GM18511 (cell line): Measurements from ENCODE around the gene SHC2.
"Not testable (repeated sequence)": the region's sequence is repeated elsewhere in the genome, so short reads cannot be mapped to it uniquely, and the experiment has no call there.

Source experiments
- ATAC-seq: cut with Tn5 transposase; IDR thresholded peaks from one replicate; pipeline ENCODE4 v1.9.1; 2021; ENCODE audit warnings: mild to moderate bottlenecking, moderate library complexity; ENCODE audit not compliant: unreplicated experiment

Gene SHC2

GRCh38 chr19:392375-392970, 68.4 kb downstream of the SHC2 start:
- no peak for ATAC-seq

DNA sequence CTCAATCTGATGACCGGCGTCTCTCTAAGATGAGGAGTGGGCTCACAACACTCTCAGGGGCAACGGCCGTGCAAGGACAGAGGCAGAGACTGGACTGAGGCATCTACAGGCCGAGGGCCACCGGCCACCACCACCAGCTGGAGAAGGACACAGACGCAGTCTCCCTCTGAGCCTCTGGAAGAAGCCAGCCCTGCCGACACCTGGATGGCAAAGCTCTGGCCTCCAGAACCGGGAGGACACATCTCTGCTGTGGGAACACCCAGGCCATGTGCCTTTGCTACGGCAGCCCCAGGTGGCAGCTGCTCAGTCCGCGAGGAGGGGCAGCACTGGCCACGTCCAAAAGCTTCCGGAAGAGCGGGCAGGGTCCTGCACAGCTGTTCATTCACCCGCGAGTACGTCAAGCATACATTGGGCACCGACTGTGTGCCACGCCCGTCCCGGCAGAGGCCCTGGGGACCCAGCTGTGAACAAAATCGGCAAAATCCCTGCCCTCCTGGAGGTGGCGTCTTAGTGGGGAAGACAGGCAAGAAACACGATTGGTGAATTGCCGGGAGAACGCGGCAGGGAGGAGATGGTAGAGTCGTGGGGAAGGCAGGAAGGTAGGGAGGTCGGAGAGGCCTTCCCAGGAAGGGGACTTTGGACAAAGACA, 69.0 kb downstream of the SHC2 start:
- no peak for ATAC-seq

DNA sequence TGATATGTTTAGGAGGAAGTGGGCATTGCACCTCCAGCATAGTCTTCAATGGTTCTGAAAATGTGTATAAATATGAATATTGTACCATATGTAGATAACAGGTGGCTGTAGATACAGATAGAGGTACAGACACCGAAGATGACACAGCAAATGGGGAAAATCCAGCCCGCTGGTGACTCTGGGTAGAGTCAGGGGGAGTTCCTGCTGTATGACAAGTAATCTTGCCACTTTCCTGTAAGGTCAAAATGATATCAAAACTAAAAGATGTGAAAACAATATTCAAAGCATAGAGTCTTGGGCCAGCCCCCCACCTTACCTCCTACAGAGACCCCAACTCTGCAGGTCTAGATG, 69.7 kb downstream of the SHC2 start:
- ATAC-seq, result no peak

- ATAC-seq, result no peak
Observed at GRCh38 chr19:390386-391206, 70.2 kb downstream of the SHC2 start.

DNA sequence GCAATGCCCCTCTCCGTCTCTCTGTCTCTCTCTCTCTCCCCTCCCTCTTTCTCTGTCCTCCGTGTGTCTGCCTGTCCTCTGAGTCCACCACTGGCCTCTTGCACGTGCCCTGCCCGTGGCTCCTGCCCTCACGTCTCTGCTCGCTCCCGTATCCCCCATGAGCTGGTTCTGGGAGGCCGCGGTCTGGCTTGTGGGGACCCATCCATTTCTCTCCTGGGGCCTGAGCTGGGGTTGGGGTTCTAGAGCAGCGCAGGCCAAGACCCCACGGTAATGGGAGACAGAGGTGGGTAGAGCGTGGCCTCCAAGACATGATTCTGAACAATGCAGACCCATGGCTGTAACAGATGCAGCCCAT, 70.9 kb downstream of the SHC2 start:
- ATAC-seq, result no peak

DNA sequence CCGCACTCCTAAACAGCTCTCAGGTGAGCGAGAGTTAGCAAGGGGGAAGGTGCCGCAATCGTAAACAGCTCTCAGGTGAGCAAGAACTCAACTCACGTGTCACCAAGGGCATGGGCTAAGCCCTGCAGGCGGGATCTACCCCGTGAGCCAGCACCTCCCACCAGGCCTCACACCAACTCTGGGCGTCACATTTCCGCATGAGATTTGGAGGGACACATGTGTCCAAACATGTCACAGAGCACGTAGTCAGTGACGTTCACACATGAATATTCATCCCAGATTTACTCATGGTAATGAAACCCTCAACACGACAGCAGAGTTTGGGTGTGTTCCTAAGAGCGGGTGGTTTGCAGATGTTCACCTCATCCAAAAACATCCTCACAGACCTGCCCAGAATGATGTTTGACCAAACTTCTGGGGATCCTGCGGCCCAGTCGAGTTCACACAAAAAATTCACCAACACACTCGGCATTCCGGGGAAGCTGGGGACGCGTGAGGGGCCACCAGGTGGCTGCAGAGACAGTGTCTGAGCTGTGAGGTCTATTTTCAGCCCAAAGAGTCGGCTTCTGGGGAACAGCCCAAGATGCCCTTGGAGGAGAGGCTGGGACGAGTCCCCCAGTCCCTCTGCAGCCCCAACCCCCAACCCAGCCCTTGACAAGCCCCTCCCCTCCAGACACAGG, 71.4 kb downstream of the SHC2 start:
- ATAC-seq, result no peak

- no peak for ATAC-seq
Observed at GRCh38 chr19:388691-389090, 72.1 kb downstream of the SHC2 start.

DNA sequence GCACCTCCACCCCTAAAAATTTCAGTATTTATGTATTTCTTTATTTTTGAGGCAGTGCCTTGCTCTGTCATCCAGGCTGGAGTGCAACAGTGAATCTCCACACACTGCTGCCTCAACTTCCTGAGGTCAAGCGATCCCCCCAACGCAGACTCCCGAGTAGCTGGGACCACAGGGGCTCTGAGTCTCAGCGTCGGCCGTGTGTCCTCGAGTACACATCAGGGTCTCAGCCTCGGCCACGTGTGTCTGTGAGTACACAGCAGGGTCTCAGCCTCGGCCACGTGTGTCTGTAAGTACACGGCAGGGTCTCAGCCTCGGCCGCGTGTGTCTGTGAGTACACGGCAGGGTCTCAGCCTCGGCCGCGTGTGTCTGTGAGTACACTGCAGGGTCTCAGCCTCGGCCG, 73.1 kb downstream of the SHC2 start:
- ATAC-seq, result no peak

GRCh38 chr19:386632-387301, 74.1 kb downstream of the SHC2 start:
- not testable (repeated sequence) for ATAC-seq

GRCh38 chr19:386189-386588, 74.6 kb downstream of the SHC2 start:
- not testable (repeated sequence) for ATAC-seq

DNA sequence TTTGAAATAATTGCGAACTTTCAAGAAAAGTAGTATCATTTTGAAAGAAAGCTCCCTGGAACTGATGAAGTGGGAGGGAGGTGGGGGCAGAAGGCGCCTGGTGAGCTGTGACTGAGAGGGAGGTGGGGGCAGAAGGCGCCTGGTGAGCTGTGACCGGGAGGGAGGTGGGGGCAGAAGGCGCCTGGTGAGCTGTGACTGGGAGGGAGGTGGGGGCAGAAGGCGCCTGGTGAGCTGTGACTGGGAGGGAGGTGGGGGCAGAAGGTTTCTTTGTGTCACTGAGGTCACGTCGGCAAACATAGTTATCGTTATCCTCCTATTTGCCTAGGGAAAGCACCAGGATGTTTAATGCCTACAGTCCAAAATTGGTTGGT, 76.0 kb downstream of the SHC2 start:
- no peak for ATAC-seq

DNA sequence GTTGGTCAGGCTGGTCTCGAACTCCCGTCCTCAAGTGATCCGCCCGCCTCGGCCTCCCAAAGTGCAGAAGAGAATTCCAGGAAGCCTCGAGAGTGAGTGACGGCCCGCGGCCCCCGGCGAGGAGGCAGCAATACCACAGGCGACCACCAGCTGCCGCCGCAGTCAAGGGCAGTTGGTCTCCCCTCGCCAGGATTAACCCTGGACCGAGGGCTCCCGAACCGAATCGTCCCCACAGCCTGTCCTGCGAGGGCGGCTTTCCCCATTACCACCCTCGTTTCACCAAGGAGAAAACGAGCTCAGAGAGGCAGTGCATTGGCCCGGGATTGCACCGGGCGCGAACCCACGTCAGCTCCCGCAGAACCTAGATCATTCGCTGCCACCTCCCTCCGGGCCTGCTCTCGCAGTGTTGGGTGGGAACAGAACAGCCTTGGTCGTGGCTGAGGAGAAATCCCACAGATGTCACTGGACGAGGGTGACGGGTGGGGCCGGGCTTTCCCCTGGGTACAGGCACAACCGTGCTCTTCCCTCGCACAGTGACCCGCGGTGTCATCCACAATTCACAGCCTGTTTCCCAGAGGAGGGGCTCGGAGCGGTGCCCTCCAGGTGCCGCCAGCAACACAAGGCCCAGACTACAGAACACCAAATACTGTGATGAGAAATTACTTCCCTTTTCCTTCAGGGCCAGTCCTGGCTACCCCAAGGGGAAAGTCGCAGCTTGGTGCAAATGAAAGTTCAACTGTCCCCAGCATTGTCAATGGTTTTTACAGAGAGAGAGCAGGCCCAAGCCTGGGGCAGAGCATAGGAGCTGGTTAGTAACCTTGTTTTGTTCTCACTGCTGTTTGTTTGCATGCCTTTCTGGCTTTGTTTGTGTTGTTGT, 76.7 kb downstream of the SHC2 start:
- ATAC-seq, result no peak

- ATAC-seq, result no peak
Observed at GRCh38 chr19:383040-383439, 77.8 kb downstream of the SHC2 start.

GRCh38 chr19:382578-382977, 78.3 kb downstream of the SHC2 start:
- not testable (repeated sequence) for ATAC-seq

- ATAC-seq, result not testable (repeated sequence)
Observed at GRCh38 chr19:381901-382300, 78.9 kb downstream of the SHC2 start.

DNA sequence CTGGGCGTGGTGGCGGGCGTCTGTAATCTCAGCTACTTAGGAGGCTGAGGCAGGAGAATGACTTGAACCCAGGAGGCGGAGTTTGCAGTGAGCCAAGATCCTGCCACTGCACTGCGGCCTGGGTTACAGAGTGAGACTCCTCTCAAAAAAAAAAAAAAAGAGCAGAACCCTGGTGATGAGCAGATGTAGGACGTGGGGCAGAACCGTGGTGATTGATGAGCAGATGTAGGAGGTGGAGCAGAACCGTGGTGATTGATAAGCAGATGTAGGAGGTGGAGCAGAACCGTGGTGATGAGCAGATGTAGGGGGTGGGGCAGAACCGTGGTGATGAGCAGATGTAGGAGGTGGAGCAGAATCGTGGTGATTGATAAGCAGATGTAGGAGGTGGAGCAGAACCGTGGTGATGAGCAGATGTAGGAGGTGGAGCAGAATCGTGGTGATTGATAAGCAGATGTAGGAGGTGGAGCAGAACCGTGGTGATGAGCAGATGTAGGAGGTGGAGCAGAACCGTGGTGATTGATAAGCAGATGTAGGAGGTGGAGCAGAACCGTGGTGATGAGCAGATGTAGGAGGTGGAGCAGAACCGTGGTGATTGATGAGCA, 80.1 kb downstream of the SHC2 start:
- ATAC-seq, result not testable (repeated sequence)

GRCh38 chr19:379796-380195, 81.0 kb downstream of the SHC2 start:
- ATAC-seq, result no peak

DNA sequence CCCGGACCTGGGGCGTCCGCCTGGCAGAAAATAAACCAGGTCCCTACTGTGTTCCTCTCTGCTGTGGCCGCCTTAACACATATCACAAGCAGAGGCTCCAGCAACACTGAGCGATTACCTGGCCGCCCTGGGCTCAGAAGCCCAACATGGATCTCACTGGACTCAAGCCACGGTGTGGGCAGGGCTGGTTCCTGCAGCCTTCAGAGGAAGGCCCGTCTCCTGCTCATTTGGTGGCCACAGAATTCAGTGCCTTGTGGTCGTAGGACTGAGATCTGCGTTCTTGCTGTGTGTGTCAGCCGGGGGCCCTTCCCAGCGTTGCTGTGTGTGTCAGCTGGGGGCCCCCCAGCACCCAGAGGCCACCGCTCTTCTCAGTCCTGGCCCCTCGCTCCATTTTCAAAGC, 82.1 kb downstream of the SHC2 start:
- ATAC-seq, result no peak

GRCh38 chr19:377801-378581, 82.8 kb downstream of the SHC2 start:
- no peak for ATAC-seq
